8988T (cell line): ENCODE measurements around the gene WNT4.

Experiments used
- DNase-seq: peaks from one replicate; pipeline ENCODE4 v3.0.0; 2011

The WNT4 gene

GRCh38 chr1:22163137-22163536 is 20.2 kb upstream of the WNT4 start:
- DNase-seq = no peak

DNA sequence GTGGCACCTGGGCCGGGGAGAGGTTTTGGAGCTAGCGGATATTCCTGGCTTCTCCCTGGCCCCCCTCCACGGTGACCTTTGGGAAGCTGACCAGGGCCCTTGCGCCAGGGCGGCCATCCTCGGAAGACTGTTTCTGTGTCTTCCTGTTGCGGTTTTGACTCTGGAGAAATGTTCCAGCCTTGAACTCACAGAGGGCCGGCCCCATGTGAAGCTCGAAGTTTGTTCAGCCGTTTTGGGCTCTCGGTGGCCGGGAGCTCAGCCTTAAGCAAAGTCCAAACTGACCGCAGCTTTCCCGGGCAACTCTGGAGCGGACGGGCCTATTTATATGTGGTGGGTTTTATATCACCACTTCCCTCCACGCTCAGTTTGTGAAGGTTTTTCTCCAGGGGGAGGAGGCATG is 17.0 kb upstream of the WNT4 start:
- no peak for DNase-seq

DNA sequence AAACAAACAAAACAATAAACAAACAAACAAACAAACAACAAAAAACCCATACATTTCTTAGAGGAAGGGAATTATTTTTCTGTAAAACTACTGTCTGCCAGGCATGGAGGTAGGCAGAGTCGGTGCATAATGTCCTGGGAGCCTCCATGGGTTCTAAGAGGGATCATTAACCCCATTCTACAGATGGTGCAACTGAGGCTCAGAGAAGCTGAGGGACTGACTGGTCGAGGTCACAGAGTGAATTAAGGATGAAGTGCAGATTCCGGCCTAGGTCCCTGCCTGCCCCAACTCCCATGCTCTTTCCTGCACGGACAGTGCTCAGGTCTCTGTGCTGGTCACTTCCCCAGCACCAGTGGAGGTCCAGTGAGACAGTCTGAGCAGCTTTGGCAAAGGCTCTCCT is 15.8 kb upstream of the WNT4 start:
- no peak for DNase-seq

GRCh38 chr1:22157359-22157966 is 14.6 kb upstream of the WNT4 start:
- DNase-seq = no peak

DNA sequence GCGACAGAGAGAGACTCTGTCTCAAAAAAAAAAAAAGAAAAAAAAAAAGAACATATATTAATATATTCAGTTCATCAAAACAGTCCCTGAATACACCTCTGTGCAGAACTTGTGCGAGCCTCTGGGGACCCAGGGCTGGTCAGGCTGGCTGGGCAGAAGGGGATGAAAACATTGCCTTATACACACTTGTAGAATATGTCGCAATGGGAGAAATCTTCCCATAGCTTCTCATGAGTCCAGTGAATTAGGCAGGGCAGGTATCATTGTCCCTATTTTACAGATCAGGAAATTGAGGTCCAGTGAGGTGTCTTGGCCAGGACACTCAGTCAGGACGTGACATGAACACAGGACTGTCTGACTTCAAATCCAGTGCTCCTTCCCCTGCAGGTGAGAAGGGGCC is 12.6 kb upstream of the WNT4 start:
- DNase-seq = no peak

DNA sequence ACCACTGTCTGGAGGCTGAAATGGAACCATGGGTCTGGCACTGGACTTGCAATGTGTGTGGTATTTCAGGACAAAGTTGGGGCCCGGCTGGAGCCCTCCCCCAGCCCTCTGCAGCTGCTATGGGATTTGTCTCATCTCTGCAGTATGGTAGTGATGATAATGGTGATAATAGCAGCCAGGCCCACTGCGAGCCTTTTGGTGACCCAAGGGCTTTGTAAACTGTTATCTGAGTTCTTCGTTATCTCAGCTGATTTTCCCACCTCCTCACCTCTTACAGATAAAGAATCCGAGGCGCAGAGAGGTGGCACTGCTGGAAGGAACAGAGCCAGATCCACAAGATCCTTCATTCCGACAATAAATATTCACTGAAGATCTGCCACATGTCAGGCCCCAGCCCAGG is 11.7 kb upstream of the WNT4 start:
- DNase-seq = no peak

DNA sequence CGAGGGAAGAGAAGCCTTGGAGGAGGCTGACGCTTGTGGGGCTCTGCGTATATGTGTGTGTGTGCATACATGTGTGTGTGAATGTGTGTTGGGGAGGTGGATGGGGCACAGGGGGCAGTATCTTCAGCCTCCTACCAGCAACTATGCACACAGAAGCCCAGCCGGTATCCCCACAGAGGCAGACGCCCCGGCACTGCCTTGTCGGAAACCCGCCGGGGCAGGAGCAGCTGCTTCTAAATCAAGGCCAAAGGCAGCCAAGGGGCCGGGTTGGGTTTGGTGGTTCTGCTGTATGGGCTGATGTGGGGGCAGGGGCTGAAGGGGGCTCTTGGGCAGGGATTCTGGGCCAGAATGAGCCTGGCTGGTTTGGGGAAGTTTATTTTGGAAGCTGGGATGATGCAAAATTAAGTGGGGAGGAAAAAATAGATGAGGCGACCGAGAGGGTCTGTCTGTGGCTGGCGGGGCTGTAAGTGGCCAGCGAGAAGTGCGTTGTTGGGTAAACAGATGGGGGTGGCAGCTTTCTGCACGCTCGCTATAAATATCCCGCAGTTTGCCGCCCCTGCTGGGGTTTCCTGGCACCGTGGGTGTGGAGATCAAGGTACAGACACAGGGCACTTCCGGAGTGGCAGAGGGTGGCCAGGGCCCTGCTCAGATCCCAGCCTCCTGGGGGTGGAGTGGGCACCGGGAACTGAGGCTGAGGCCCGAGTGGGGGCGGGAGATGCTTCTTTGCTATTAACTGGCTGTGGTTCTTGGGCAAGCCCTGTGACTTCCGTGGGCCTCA is 11.0 kb upstream of the WNT4 start:
- no peak for DNase-seq

DNA sequence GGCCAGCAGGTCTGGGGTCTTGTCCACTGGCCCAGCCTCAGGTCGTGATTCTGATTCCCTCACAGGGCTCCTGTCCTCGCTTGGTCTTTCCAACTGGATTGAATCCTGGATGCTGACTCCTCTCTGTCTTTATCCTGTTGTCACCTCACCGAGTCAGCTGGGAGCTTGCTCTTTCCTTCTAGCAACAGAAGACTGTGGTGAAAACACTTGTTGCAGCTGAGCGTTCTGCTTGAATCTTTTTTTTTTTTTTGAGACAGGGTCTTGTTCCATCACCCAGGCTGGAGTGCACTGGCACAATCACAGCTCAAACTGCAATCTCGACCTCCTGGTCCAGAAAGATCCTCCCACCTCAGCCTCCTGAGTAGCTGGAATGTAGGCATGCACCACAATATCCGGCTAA is 8.0 kb upstream of the WNT4 start:
- DNase-seq = no peak

DNA sequence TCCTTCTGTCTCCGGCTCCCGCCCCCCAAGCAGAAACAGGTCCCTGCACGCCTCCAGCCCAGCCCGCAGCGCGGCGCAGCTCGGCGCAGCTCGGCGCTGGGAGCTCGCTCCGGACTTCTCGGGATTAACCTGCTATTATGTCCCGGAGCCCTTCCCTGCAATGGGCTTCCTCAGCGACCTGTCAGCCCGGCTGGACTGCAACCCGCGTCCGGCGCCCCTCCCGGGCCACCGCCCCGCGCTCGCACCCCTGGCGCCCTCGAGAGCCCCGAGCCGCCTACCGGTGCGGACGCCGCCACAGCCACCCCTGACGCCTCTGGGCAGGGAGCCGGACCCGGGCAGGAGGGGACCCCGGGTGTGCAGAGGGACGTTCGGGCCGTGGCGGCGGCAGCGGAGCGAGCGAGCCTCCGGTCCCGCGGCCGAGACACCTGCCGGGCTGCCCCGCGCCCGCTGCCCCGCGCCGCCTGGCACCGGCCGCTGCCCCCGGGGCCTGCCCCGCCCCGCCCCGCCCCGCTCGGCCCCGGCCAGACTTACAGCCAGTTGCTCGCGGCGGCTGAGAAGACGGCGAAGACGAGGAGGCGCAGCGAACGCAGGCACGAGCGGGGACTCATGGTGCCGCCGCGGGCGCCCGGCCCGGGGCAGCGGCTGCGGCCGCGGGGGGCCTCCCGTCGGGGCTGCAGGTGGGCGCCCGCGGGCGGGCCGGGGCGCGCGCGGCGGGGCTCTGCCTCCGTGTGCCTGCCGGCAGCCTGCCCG is 407 bp downstream of the WNT4 start:
- DNase-seq = peak; percentile 75

GRCh38 chr1:22141554-22142314 is 1.2 kb downstream of the WNT4 start:
- DNase-seq = no peak

- DNase-seq = no peak
Measured at GRCh38 chr1:22140694-22141093, 2.2 kb downstream of the WNT4 start.

DNA sequence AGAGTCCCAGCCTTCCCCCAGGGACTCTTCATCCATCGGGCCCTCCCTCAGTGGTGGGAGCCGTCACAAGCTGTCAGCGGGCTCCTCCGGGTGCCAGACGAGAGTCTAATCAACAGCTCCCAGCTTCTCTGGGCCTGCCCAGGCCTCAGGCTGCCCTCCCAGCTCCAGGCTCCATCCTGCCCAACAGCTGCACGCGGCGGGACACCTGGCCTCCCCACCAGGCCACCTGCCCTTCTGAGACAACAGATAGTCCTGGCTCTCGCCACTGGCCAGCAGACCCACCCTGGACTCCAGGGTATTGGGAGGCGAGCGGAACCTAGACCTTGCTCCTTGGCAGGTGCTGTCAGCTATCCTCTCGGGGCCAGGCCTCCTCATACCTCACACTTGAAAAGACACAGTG is 3.1 kb downstream of the WNT4 start:
- DNase-seq = no peak

- no peak for DNase-seq
Measured at GRCh38 chr1:22139066-22139594, 3.8 kb downstream of the WNT4 start.

DNA sequence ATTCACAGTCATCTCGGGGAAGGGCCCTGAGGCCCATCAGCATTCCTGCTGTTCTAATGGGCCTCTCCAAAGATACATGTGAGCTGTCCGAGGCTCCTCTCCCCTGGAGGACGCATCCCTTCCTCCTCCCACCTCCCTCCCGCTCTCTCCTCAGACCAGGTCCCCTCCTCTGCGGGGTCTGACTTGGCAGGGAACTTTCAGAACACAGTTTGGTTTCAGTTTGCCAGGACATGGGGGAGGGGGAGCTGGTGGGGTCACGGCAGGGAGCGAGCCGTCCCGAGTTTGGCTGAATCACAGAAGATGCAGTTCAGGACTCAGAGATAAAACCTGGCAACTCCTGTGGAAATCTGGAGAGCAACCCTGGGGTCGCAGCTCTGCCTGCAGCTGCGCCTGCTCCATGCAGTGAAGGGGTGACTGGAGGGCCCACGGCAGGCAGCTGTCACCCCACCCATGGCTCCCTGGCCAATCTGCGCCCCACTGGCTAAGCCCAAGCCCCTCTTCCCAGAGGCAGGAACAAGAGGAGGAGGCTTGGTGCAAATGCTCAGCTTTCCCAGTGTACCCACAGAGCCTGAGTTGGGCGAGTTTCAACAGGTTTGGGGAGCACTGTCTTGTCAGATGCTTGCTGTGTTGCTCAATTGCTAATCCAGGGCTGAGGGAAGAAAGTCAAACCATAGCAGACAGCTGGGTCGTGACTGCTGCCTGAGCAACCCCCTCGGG is 5.7 kb downstream of the WNT4 start:
- DNase-seq = no peak

- no peak for DNase-seq
Measured at GRCh38 chr1:22133931-22134324, 9.0 kb downstream of the WNT4 start.

- no peak for DNase-seq
Measured at GRCh38 chr1:22133247-22133930, 9.5 kb downstream of the WNT4 start.

- peak; percentile 88 for DNase-seq
Measured at GRCh38 chr1:22132517-22133235, 10.2 kb downstream of the WNT4 start.

GRCh38 chr1:22131875-22132486 is 10.9 kb downstream of the WNT4 start:
- peak; percentile 74 for DNase-seq

DNA sequence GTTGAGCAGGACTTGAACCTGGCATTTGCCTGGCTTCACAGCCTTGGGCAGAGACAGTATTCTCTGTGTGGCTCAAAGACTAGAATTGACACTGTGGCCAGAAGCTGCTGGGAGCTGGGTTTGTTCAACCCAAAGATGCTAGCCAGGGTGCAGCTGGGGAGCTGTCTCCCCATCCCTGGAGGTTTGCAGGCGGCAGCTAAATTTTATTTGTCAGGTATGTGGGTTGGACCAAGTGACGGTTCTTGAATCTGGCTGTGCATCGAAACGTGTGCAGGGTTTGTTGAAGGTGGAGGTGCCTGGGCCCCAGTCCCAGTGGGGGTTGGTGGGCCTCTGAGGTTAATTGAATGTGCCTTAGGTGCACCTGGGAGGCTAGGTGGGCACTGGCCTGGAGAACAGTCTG is 11.8 kb downstream of the WNT4 start:
- DNase-seq = no peak

DNA sequence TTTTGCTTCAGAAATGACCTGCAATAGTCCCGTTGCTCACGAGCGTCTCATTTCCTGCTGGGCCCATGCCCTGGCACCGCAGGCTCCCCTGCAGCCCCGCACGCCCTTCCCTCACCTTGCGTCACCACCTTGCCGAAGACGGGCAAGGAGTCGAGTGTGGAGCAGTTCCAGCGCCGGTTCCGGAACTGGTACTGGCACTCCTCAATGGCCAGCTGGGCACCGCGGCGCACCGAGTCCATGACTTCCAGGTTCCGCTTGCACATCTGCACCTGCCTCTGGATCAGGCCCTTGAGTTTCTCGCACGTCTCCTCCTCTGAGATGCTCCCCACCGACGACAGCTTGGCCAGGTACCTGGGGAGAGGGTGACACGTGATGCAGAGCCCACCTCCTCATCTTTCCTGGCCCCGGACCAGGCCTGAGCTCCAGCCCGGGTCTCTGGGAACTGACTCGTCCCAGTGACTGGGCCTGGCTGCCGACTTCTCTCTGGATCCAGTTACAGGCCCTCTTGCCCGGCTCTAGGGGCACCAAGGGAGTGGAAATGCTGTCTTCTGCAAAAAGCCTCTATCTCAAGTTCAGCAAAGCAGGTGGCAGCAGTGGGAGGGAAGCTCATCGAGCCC is 13.3 kb downstream of the WNT4 start:
- no peak for DNase-seq
